ENCODE data around the gene ATP2C2.

DNA sequence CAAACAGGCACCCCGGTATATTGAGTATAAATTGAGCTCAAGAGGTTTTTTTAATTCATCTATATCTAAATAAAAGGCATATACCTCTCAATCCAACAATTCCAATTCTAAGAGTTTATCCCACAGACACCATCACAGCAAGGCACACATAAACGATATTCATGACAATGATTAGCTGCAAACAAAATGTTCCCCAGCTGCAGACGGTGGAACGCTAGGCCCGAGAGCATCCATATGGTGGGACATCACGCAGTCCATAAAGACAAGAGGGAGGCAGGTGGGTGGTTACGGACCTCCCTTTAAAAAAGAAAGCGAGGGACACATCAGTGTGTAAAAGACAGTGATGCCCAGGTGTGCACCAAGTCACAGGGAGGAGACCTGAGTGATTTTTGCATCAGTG is 108.1 kb downstream of the ATP2C2 start:
- no peak for TF ChIP-seq POLR2A (IDR thresholded peaks at IDR 0.05)
- TF ChIP-seq, protein P1, sequence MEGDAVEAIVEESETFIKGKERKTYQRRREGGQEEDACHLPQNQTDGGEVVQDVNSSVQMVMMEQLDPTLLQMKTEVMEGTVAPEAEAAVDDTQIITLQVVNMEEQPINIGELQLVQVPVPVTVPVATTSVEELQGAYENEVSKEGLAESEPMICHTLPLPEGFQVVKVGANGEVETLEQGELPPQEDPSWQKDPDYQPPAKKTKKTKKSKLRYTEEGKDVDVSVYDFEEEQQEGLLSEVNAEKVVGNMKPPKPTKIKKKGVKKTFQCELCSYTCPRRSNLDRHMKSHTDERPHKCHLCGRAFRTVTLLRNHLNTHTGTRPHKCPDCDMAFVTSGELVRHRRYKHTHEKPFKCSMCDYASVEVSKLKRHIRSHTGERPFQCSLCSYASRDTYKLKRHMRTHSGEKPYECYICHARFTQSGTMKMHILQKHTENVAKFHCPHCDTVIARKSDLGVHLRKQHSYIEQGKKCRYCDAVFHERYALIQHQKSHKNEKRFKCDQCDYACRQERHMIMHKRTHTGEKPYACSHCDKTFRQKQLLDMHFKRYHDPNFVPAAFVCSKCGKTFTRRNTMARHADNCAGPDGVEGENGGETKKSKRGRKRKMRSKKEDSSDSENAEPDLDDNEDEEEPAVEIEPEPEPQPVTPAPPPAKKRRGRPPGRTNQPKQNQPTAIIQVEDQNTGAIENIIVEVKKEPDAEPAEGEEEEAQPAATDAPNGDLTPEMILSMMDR (IDR thresholded peaks at IDR 0.05): no peak

Data from heart left ventricle (tissue), 13 donors.